GM12878 (cell line): Measurements from ENCODE around the gene DIAPH1. TPM values are rescaled to one million over a fixed set of nuclear protein-coding genes. Genes with fewer than 3 reads are reported as not detected.
A peak's percentile ranks its signal among the peaks of the same experiment; 100 is the strongest.

Source experiments
- ATAC-seq: fragments of 200-7000 bp; cut with Tn5 transposase; 3 replicates; pipeline ENCODE4 v1.9.1; 2020; ENCODE audit warnings: mild to moderate bottlenecking, moderate library complexity
- BruUV-seq: library from RNA; stranded (reverse); fragments of 400-500 nt; replicated peaks from 2 replicates; lab custom pipeline; 2021; lab: Mats Ljungman, UMichigan
- CTCF ChIA-PET: fragments of 300-600 bp; sonication (Branson Sonifier 250); formaldehyde crosslinking; extraction: SDS; loops from one replicate; lab custom pipeline; 2021; ENCODE audit warnings: inconsistent platforms; lab: Yijun Ruan, JAX
- POLR2A ChIA-PET: fragments of 350-600 bp; formaldehyde crosslinking; extraction: SDS; loops from one replicate; lab custom pipeline; 2021; ENCODE audit warnings: inconsistent platforms; lab: Charles Lee
- RAD21 ChIA-PET: fragments of 300-600 bp; sonication (Branson Sonifier 250); formaldehyde crosslinking; loops from one replicate; lab custom pipeline; 2023; ENCODE audit warnings: antibody characterized with exemption; ENCODE audit not compliant: unreplicated experiment; lab: Charles Lee
- SMC1A ChIA-PET: fragments of 300-600 bp; sonication (Branson Sonifier 250); formaldehyde crosslinking; loops from one replicate; lab custom pipeline; 2023; ENCODE audit not compliant: unreplicated experiment, uncharacterized antibody; lab: Charles Lee
- DNase-seq: peaks from one replicate; pipeline ENCODE4 v3.0.0-alpha.2; 2011; ENCODE audit warnings: low read depth, low spot score
- FAIRE-seq: peaks from 3 replicates; lab custom pipeline; 2011; peaks lifted over from hg19 to GRCh38; lab: Jason Lieb, UNC
- H2AFZ ChIP-seq: 2 replicates; pipeline ENCODE4 v1.6.0; 2011; ENCODE audit warnings: low read depth, low read length, control low read depth; ENCODE audit not compliant: control insufficient read depth
- H3K27ac ChIP-seq: 2 replicates; pipeline ENCODE4 v1.5.1; 2011; ENCODE audit warnings: control low read depth; ENCODE audit not compliant: control insufficient read depth, insufficient read depth
- H3K27me3 ChIP-seq, 2 experiments: replicated peaks in 1 of 2; 2 replicates each; pipeline versions ENCODE4 v1.6.0 to v1.6.1; 2011; ENCODE audit warnings: low read length in 1 of 2; ENCODE audit not compliant: control insufficient read depth in 2 of 2, insufficient read depth in 2 of 2
- H3K36me3 ChIP-seq, 2 experiments: 2 replicates each; pipeline ENCODE4 v1.5.1; 2011; ENCODE audit warnings: low read length in 1 of 2; ENCODE audit not compliant: control insufficient read depth in 2 of 2, insufficient read depth in 2 of 2
- H3K4me1 ChIP-seq: 2 replicates; pipeline ENCODE4 v1.6.1; 2011; ENCODE audit warnings: mild to moderate bottlenecking, low read length, moderate library complexity, mixed read lengths; ENCODE audit not compliant: control insufficient read depth, insufficient read depth
- H3K4me2 ChIP-seq: 2 replicates; pipeline ENCODE4 v1.6.0; 2011; ENCODE audit warnings: control low read depth; ENCODE audit not compliant: control insufficient read depth, insufficient read depth
- H3K4me3 ChIP-seq: fragments of 200-600 bp; sonication (generic); 2 replicates; pipeline ENCODE4 v1.5.1; 2016
- H3K79me2 ChIP-seq: 2 replicates; pipeline ENCODE4 v1.6.0; 2011; ENCODE audit warnings: low read length; ENCODE audit not compliant: control insufficient read depth, insufficient read depth
- H3K9ac ChIP-seq: 2 replicates; pipeline ENCODE4 v1.8.0; 2011; ENCODE audit warnings: low read length, control low read depth, mixed read lengths; ENCODE audit not compliant: control insufficient read depth, insufficient read depth
- H3K9me3 ChIP-seq: replicated peaks from 3 replicates; pipeline ENCODE4 v1.5.1; 2011; ENCODE audit warnings: mild to moderate bottlenecking, low read length; ENCODE audit not compliant: control insufficient read depth, insufficient read depth
- H4K20me1 ChIP-seq: 2 replicates; pipeline ENCODE4 v1.6.0; 2011; ENCODE audit not compliant: control insufficient read depth, insufficient read depth
- BACH1 ChIP-seq: fragments of 450-650 bp; IDR thresholded peaks from 2 replicates; pipeline ENCODE4 v1.6.1; 2017; ENCODE audit warnings: mild to moderate bottlenecking, borderline replicate concordance
- EP300 ChIP-seq, 2 experiments: fragments of 150-350 bp in 1 of 2; IDR thresholded peaks; 2 replicates each; pipeline ENCODE4 v1.6.1; 2011 to 2012; ENCODE audit warnings: low read depth in 2 of 2, low read length in 2 of 2, borderline replicate concordance in 1 of 2, improper control_type of control experiment in 1 of 2, inconsistent platforms in 1 of 2; ENCODE audit not compliant: control insufficient read depth in 1 of 2
- EZH2 ChIP-seq: IDR thresholded peaks from 2 replicates; pipeline ENCODE4 v1.6.1; 2012; ENCODE audit warnings: low read depth, mild to moderate bottlenecking, control low read depth, inconsistent platforms, low read length, borderline replicate concordance; ENCODE audit not compliant: control insufficient read depth
- FOXM1 ChIP-seq: IDR thresholded peaks from 2 replicates; pipeline ENCODE4 v1.6.1; 2012; ENCODE audit warnings: low read depth, mild to moderate bottlenecking, inconsistent platforms, low read length, moderate library complexity
- NFYA ChIP-seq: IDR thresholded peaks from 2 replicates; pipeline ENCODE4 v1.6.1; 2011; ENCODE audit warnings: low read depth, mild to moderate bottlenecking, low read length, improper control_type of control experiment, borderline replicate concordance
- RAD51 ChIP-seq: fragments of 450-650 bp; IDR thresholded peaks from 2 replicates; pipeline ENCODE4 v1.6.1; 2016; ENCODE audit warnings: moderate library complexity, mild to moderate bottlenecking, inconsistent platforms
- ZNF274 ChIP-seq: IDR thresholded peaks from one replicate; pipeline ENCODE4 v1.8.0; 2011; ENCODE audit not compliant: insufficient read length, insufficient read depth
- WGBS: methylation state at CpG from one replicate; pipeline ENCODE4 v1.1.6; 2016; ENCODE audit warnings: low lambda C conversion rate; ENCODE audit not compliant: insufficient replicate concordance, insufficient coverage; ENCODE audit errors: missing lambda C conversion rate; 5-methylcytosine and 5-hydroxymethylcytosine counted together
- in situ Hi-C: fragments of 300-500 bp; cut with MboI; formaldehyde crosslinking; loops from 9 replicates; pipeline ENCODE4 v1.14.3; 2018; ENCODE audit warnings: mixed read lengths
- intact Hi-C: fragments of 100-400 bp; cut with micrococcal nuclease; formaldehyde crosslinking; loops from one replicate; pipeline ENCODE4 v1.14.2; 2022; ENCODE audit not compliant: unreplicated experiment
- polyA plus RNA-seq, 11 experiments: library from polyadenylated mRNA; depleted of rRNA in 4 of 11; unstranded in 6 of 11; stranded (reverse) in 5 of 11; fragments of >200 nt; fragmentation: Nextera tagmentation in 4 of 11; fragmentation: Illumina TruSeq in 1 of 11; extraction: Ambion mirVana in 4 of 11; extraction: Trizol in 1 of 11; gene quantifications; 1 replicate in 1 of 11; 2 replicates in 10 of 11; pipeline versions ENCODE4 v1.2.1 to v1.2.3, GENCODE V29; 2011 to 2016; ENCODE audit warnings: inconsistent platforms in 2 of 11, missing spikeins in 2 of 11, low read depth in 1 of 11
- total RNA-seq, 4 experiments: library from RNA; depleted of rRNA in 3 of 4; stranded (reverse); fragments of >200 nt in 3 of 4; fragmentation: Illumina TruSeq in 1 of 4; extraction: Trizol in 1 of 4; gene quantifications; 2 replicates each; pipeline versions ENCODE4 v1.2.1 to v1.2.3, GENCODE V29; 2013 to 2021
- TF ChIP-seq, protein P1 (sequence below): fragments of 450-650 bp; IDR thresholded peaks from 2 replicates; pipeline ENCODE4 v1.6.1; 2017; ENCODE audit warnings: antibody characterized with exemption, mild to moderate bottlenecking, moderate library complexity
- TF ChIP-seq, protein P2 (sequence below): fragments of 150-350 bp; IDR thresholded peaks from 2 replicates; pipeline ENCODE4 v1.6.1; 2016; ENCODE audit warnings: low read depth, low read length

DIAPH1 gene
- total and polyA plus RNA-seq, 10 of the 15 experiments (the other 5 are each of a cell fraction or from before 2014, with no cell fraction given): 37.8 to 168 (median 59.0) TPM

DNA sequence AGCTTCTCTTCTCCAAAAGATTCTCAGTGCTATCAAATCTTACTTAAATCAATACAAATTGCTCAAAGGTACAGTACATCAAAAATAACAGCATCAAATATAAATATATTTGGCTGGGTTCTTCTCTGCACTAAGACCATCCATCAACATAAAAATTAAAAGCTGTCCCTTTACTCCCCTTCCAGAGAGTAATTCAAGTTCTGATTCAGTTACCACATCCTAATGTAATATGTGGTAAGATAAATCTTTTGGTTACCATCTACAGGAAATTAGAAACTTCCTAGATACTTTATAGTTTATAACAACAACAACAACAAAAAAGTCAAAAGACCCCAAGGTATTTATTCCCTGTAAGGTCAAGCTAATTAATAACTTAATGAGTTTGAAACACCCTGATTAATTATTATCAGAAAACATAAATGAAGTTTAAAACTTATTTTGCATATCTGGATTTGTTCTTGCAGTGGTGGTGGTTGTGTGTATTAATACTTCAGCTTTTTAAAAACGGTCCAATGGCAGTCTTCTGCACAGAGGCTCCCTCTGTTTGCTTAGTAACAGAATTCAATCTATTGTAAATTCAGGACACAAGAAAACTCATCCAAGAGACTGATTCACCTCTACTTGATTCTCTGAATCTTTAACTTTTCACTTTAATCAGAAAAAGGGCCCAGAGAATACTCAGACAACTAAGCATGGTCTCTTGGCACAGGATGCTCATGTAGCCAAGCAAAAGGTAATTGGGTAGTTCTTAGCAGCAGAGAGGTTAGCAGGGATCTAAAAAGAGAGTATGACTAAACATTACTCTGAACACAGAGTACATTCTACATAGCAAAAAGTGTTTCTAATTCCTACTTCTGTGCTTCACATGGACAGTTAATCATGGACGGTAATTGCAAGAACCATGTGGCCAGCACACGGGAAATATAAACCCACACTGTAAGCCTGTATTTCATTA, 20.1 kb downstream of the DIAPH1 start:
- H3K79me2 ChIP-seq: peaks cover 74% of the 10 kb centered on the region
- no peak for DNase-seq
- ATAC-seq: peak; percentile 68
- BruUV-seq: TSS peak; percentile 34
- intact Hi-C loops: loop anchor here (10.0 kb wide), 1 partner anchor 366 kb away; the partner anchor contains the start of gene RNF14
- CTCF ChIA-PET: interaction anchor here (1.0 to 3.9 kb wide), 15 partner anchors 9 to 362 kb away, joined by 3 to 43 read pairs (median 7); partner anchors contain the start of genes DIAPH1, HDAC3, PCDHGA10 and RELL2
- POLR2A ChIA-PET: interaction anchor here (1.9 to 4.6 kb wide), 4 partner anchors 9 to 38 kb away, joined by 5 to 41 read pairs (median 16); partner anchors contain the start of genes DIAPH1, HDAC3 and RELL2
- H3K27ac ChIP-seq: no peak overlapping the region; the same call in 1 of the 2 replicates
- no peak overlapping the region for H3K4me2 ChIP-seq
- no peaks in the 10 kb centered on the region for H4K20me1 ChIP-seq
- peaks cover 11% of the 10 kb centered on the region for H3K4me1 ChIP-seq
- no peaks in the 10 kb centered on the region for H3K27me3 ChIP-seq
- RAD21 ChIA-PET: interaction anchor here (0.8 to 4.3 kb wide), 8 partner anchors 7 to 617 kb away, joined by 3 to 60 read pairs (median 6); partner anchors contain the start of genes DIAPH1 and FCHSD1
- SMC1A ChIA-PET: interaction anchor here (0.6 to 4.0 kb wide), 12 partner anchors 10 to 156 kb away, joined by 3 to 45 read pairs (median 4); partner anchors contain the start of gene DIAPH1
- FAIRE-seq: no peak
- TF ChIP-seq NFYA (no peak), ZNF274 (no peak), BACH1 (no peak), EZH2 (no peak), FOXM1 (no peak), EP300 (IDR thresholded peaks at IDR 0.05; ENCODE audit: borderline replicate concordance in 1 of 2, control insufficient read depth in 1 of 2, low read depth in 2 of 2, low read length in 2 of 2) (no peak), RAD51 (no peak)
- TF ChIP-seq, protein P1, sequence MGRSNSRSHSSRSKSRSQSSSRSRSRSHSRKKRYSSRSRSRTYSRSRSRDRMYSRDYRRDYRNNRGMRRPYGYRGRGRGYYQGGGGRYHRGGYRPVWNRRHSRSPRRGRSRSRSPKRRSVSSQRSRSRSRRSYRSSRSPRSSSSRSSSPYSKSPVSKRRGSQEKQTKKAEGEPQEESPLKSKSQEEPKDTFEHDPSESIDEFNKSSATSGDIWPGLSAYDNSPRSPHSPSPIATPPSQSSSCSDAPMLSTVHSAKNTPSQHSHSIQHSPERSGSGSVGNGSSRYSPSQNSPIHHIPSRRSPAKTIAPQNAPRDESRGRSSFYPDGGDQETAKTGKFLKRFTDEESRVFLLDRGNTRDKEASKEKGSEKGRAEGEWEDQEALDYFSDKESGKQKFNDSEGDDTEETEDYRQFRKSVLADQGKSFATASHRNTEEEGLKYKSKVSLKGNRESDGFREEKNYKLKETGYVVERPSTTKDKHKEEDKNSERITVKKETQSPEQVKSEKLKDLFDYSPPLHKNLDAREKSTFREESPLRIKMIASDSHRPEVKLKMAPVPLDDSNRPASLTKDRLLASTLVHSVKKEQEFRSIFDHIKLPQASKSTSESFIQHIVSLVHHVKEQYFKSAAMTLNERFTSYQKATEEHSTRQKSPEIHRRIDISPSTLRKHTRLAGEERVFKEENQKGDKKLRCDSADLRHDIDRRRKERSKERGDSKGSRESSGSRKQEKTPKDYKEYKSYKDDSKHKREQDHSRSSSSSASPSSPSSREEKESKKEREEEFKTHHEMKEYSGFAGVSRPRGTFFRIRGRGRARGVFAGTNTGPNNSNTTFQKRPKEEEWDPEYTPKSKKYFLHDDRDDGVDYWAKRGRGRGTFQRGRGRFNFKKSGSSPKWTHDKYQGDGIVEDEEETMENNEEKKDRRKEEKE: no peak
- TF ChIP-seq, protein P2, sequence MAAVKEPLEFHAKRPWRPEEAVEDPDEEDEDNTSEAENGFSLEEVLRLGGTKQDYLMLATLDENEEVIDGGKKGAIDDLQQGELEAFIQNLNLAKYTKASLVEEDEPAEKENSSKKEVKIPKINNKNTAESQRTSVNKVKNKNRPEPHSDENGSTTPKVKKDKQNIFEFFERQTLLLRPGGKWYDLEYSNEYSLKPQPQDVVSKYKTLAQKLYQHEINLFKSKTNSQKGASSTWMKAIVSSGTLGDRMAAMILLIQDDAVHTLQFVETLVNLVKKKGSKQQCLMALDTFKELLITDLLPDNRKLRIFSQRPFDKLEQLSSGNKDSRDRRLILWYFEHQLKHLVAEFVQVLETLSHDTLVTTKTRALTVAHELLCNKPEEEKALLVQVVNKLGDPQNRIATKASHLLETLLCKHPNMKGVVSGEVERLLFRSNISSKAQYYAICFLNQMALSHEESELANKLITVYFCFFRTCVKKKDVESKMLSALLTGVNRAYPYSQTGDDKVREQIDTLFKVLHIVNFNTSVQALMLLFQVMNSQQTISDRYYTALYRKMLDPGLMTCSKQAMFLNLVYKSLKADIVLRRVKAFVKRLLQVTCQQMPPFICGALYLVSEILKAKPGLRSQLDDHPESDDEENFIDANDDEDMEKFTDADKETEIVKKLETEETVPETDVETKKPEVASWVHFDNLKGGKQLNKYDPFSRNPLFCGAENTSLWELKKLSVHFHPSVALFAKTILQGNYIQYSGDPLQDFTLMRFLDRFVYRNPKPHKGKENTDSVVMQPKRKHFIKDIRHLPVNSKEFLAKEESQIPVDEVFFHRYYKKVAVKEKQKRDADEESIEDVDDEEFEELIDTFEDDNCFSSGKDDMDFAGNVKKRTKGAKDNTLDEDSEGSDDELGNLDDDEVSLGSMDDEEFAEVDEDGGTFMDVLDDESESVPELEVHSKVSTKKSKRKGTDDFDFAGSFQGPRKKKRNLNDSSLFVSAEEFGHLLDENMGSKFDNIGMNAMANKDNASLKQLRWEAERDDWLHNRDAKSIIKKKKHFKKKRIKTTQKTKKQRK: no peak
- H3K9ac ChIP-seq: no peak overlapping the region
- 3% methylated on average over 3 of the region's 3 CpGs for WGBS
- in situ Hi-C loops: no loop called here
- no peak overlapping the region for H2AFZ ChIP-seq
- peaks cover 3 to 8% of the 10 kb centered on the region in 2 experiments for H3K36me3 ChIP-seq
- no peak overlapping the region for H3K4me3 ChIP-seq
- no peaks in the 10 kb centered on the region for H3K9me3 ChIP-seq
